GM20000 (cell line): ENCODE results near the gene TMEM91.
A peak's percentile ranks its signal among the peaks of the same experiment; 100 is the strongest.
"Not testable (repeated sequence)": the region's sequence is repeated elsewhere in the genome, so short reads cannot be mapped to it uniquely, and the experiment has no call there.

Experiments
- DNase-seq: peaks from one replicate; pipeline ENCODE4 v3.0.0; 2012; ENCODE audit warnings: low spot score
- CTCF ChIP-seq: IDR thresholded peaks from 2 replicates; pipeline ENCODE4 v1.5.1; 2012; ENCODE audit warnings: mild to moderate bottlenecking, control low read depth; ENCODE audit errors: extremely low read depth, missing control alignments

Gene TMEM91

GRCh38 chr19:41363371-41363752 is 13.0 kb upstream of the TMEM91 start:
- TF ChIP-seq CTCF, result no peak
- no peak for DNase-seq

- TF ChIP-seq CTCF, result no peak
- DNase-seq, result peak; percentile 94
These were observed 12.4 kb upstream of the TMEM91 start, which contains the start of gene B9D2 for GRCh38 chr19:41363753-41364523. Gene B9D2 (minus strand): TSS chr19:41364149. CDS start chr19:41363519, 630 bp downstream.

DNA sequence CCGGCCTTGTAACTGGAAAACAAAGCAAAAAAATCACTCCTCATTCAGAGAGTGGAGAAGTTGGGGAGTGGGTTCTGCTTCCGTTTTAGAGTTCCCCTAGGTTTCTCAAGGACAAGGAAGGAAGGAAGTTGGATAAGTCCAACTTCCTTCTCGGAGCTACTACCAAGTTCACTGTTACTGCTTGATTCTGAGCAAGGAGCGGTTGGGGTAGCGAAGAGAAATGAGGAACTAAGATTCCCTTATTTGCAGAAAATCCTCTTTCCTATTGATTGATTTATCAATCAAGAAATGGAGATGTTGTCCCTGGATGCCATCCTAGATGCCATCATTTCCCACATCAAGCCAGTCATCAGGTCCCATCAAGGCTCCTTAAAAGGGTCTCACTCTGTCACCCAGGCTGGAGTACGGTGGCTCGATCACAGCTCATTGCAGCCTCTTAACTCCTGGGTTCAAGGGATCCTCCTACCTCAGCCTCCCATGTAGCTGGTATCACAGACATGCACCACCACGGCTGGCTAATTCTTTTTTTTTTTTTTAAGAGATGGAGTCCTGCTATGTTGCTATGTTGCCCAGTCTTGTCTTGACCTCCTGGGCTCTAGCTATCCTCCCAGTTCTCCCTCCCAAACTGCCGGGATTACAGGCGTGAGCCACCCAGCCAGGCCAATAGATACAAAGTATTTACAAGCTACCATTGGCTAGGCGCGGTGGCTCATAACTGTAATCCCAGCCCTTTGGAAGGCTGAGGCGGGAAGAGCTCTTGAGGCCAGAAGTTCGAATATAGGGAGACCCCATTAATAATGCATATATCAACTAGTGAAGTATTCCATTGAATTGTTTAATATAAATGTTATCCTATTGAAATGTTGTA is 11.6 kb upstream of the TMEM91 start:
- DNase-seq, result no peak

GRCh38 chr19:41366089-41366488 is 10.2 kb upstream of the TMEM91 start:
- TF ChIP-seq CTCF, result no peak
- no peak for DNase-seq

More for the DNA sequence above, 11.6 kb upstream of the TMEM91 start:
- no peak for TF ChIP-seq CTCF

DNA sequence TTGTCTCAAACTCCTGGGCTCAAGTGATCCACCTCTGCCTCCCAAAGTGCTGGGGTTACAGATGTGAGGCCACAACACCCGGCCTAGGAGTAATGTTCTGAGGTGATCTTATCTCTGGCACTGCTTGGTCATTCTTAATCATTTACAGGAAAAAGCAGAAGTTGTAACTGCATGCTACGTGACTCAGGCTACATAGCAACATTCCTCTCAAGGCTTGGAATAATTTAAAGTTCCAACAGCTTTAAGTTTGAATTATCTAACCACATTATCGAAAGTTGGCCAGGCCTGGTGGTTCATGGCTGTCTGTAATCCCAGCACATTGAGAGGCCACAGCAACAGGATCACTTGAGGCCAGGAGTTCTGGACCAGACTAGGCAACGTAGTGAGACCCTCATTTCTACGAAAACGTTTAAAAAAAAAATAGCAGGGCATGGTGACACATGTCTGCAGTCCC is 8.5 kb upstream of the TMEM91 start:
- no peak for TF ChIP-seq CTCF
- peak; percentile 54 for DNase-seq

- no peak for TF ChIP-seq CTCF
- DNase-seq, result no peak
These were observed 6.6 kb upstream of the TMEM91 start for GRCh38 chr19:41369769-41370168.

DNA sequence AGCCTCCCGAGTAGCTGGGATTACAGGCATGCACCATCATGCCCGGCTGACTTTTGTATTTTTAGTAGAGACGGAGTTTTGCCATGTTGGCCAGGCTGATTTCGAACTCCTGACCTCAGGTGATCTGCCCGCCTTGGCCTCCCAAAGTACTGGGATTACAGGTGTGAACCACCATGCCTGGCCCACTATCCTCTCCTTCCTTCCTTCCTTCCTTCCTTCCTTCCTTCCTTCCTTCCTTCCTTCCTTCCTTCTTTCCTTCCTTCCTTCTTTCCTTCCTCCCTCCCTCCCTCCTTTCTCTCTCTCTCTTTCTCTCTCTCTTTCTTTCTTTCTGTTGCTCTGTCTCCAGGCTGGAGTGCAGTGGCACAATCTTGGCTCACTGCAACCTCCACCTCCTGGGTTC is 5.2 kb upstream of the TMEM91 start:
- DNase-seq, result not testable (repeated sequence)
